Measurements from ENCODE around the gene TBXAS1.

- TF ChIP-seq CTCF (IDR thresholded peaks at IDR 0.05) (no peak), POLR2A (IDR thresholded peaks at IDR 0.05) (no peak), POLR2AphosphoS5 (IDR thresholded peaks at IDR 0.05) (no peak)
Measured at GRCh38 chr7:140018125-140019043, 189.3 kb downstream of the TBXAS1 start.
